HCT116 (cell line): Measurements from ENCODE around the gene PDGFD. TPM values are rescaled to one million over a fixed set of nuclear protein-coding genes. Genes with fewer than 3 reads are reported as not detected.

Experiments
- ATAC-seq: fragments of 200-7000 bp; cut with Tn5 transposase; 2 replicates; pipeline ENCODE4 v1.9.1; 2020; ENCODE audit warnings: mild to moderate bottlenecking, moderate library complexity
- BruUV-seq: library from RNA; stranded (reverse); fragments of 400-500 nt; replicated peaks from 2 replicates; lab custom pipeline; 2021; lab: Mats Ljungman, UMichigan
- CTCF ChIA-PET: fragments of 300-600 bp; sonication (Branson Sonifier 250); formaldehyde crosslinking; loops from one replicate; lab custom pipeline; 2021; ENCODE audit warnings: antibody characterized with exemption; lab: Charles Lee
- POLR2A ChIA-PET: fragments of 300-600, 350-600 bp; sonication (Branson Sonifier 250); formaldehyde crosslinking; loops from one replicate; lab custom pipeline; 2021; ENCODE audit warnings: antibody characterized with exemption; lab: Charles Lee
- RAD21 ChIA-PET, 2 experiments: fragments of 300-600 bp; sonication (Branson Sonifier 250); formaldehyde crosslinking; loops; one replicate each; lab custom pipeline; 2023; ENCODE audit warnings: low total read pairs in 2 of 2; ENCODE audit not compliant: uncharacterized antibody in 2 of 2, unreplicated experiment in 2 of 2, low non-redundant PET in 1 of 2; lab: Charles Lee
- DNase-seq: peaks from one replicate; pipeline ENCODE4 v3.0.0-alpha.2; 2010; ENCODE audit warnings: low read depth, low spot score
- H2AFZ ChIP-seq: fragments of 200-600 bp; shearing (Covaris generic), sonication (generic); 2 replicates; pipeline ENCODE4 v1.6.1; 2017; ENCODE audit warnings: low read depth, mixed run types, mixed read lengths, antibody characterized with exemption, low read length; ENCODE audit not compliant: poor library complexity, severe bottlenecking
- H3K27ac ChIP-seq: 2 replicates; pipeline ENCODE4 v1.5.1; 2012; ENCODE audit warnings: low read depth, low read length
- H3K27me3 ChIP-seq: fragments of 200-600 bp; sonication (generic); 2 replicates; pipeline ENCODE4 v1.6.1; 2016; ENCODE audit warnings: mixed run types, low read length, mixed read lengths; ENCODE audit not compliant: insufficient read depth
- H3K36me3 ChIP-seq, 2 experiments: fragments of 200-500 bp in 1 of 2; fragments of 200-600 bp in 1 of 2; sonication (Bioruptor generic) in 1 of 2; sonication (generic) in 1 of 2; 2 replicates each; pipeline versions ENCODE4 v1.5.1 to v1.6.1; 2014 to 2016; ENCODE audit warnings: low read length in 2 of 2, inconsistent platforms in 1 of 2, mixed read lengths in 1 of 2, mixed run types in 1 of 2; ENCODE audit not compliant: insufficient read depth in 2 of 2, control insufficient read depth in 1 of 2
- H3K4me1 ChIP-seq, 2 experiments: fragments of 200-600 bp in 1 of 2; sonication (generic) in 1 of 2; 2 replicates each; pipeline versions ENCODE4 v1.5.1 to v1.6.1; 2012 to 2017; ENCODE audit warnings: low read length in 2 of 2, inconsistent platforms in 1 of 2, mild to moderate bottlenecking in 1 of 2, mixed read lengths in 1 of 2, mixed run types in 1 of 2, moderate library complexity in 1 of 2; ENCODE audit not compliant: insufficient read depth in 2 of 2, control insufficient read depth in 1 of 2
- H3K4me2 ChIP-seq: fragments of 200-600 bp; sonication (generic); 2 replicates; pipeline ENCODE4 v1.6.1; 2017; ENCODE audit warnings: mixed run types, low read length, mixed read lengths
- H3K4me3 ChIP-seq, 2 experiments: fragments of 200-600 bp in 1 of 2; sonication (generic) in 1 of 2; replicated peaks in 1 of 2; 2 replicates each; pipeline ENCODE4 v1.5.1; 2011 to 2016; ENCODE audit warnings: low read length in 2 of 2, control low read depth in 1 of 2, low read depth in 1 of 2, mild to moderate bottlenecking in 1 of 2, mixed read lengths in 1 of 2, mixed run types in 1 of 2
- H3K79me2 ChIP-seq: fragments of 200-600 bp; sonication (generic); 2 replicates; pipeline ENCODE4 v1.6.1; 2017; ENCODE audit warnings: mild to moderate bottlenecking, mixed run types, low read length, moderate library complexity, mixed read lengths; ENCODE audit not compliant: insufficient read depth
- H3K9ac ChIP-seq: fragments of 200-600 bp; sonication (generic); 2 replicates; pipeline ENCODE4 v1.6.1; 2016; ENCODE audit warnings: low read length, mixed read lengths
- H3K9me2 ChIP-seq: fragments of 200-600 bp; sonication (generic), shearing (Covaris generic); 2 replicates; pipeline ENCODE4 v1.6.1; 2017; ENCODE audit warnings: mixed run types, mild to moderate bottlenecking, moderate library complexity; ENCODE audit not compliant: insufficient read depth
- H3K9me3 ChIP-seq, 2 experiments: fragments of 200-500 bp in 1 of 2; fragments of 200-600 bp in 1 of 2; sonication (Bioruptor generic) in 1 of 2; sonication (generic) in 1 of 2; 2 replicates each; pipeline ENCODE4 v1.6.1; 2014 to 2017; ENCODE audit warnings: low read length in 2 of 2, mixed read lengths in 2 of 2, inconsistent platforms in 1 of 2, low read depth in 1 of 2, mild to moderate bottlenecking in 1 of 2, mixed run types in 1 of 2, moderate library complexity in 1 of 2; ENCODE audit not compliant: control insufficient read depth in 1 of 2, insufficient read depth in 1 of 2
- H4K20me1 ChIP-seq: fragments of 200-600 bp; sonication (generic), shearing (Covaris generic); 2 replicates; pipeline ENCODE4 v1.6.1; 2017; ENCODE audit warnings: mixed run types, mild to moderate bottlenecking, moderate library complexity; ENCODE audit not compliant: insufficient read depth
- CTCF ChIP-seq, 3 experiments: fragments of 200-600 bp in 1 of 3; sonication (generic) in 1 of 3; IDR thresholded peaks in 2 of 3; conservative IDR thresholded peaks in 1 of 3; 2 replicates each; pipeline ENCODE4 v1.5.1; 2012 to 2017; ENCODE audit warnings: low read depth in 2 of 3, low read length in 2 of 3, antibody characterized with exemption in 1 of 3, borderline replicate concordance in 1 of 3, control low read depth in 1 of 3, mild to moderate bottlenecking in 1 of 3, mixed read lengths in 1 of 3, mixed run types in 1 of 3, moderate library complexity in 1 of 3; ENCODE audit not compliant: insufficient read depth in 1 of 3
- JUND ChIP-seq: IDR thresholded peaks from 2 replicates; pipeline ENCODE4 v1.6.1; 2012
- RAD21 ChIP-seq: IDR thresholded peaks from 2 replicates; pipeline ENCODE4 v1.6.1; 2012; ENCODE audit warnings: low read depth, mild to moderate bottlenecking
- REST ChIP-seq: IDR thresholded peaks from 2 replicates; pipeline ENCODE4 v1.6.1; 2012; ENCODE audit warnings: low read depth
- YY1 ChIP-seq: IDR thresholded peaks from 2 replicates; pipeline ENCODE4 v1.6.1; 2011; ENCODE audit warnings: low read length, low read depth, moderate library complexity, mild to moderate bottlenecking; ENCODE audit not compliant: insufficient replicate concordance; ENCODE audit errors: extremely low read depth
- ZBTB33 ChIP-seq: IDR thresholded peaks from 2 replicates; pipeline ENCODE4 v1.6.1; 2011; ENCODE audit warnings: mild to moderate bottlenecking, low read length, moderate library complexity; ENCODE audit not compliant: insufficient replicate concordance; ENCODE audit errors: extremely low read depth
- intact Hi-C: fragments of 100-400 bp; cut with micrococcal nuclease; formaldehyde crosslinking; loops from 2 replicates; pipeline ENCODE4 v1.10.0; 2022
- total RNA-seq: library from RNA; stranded (reverse); gene quantifications from one replicate; pipeline ENCODE4 v1.2.1, GENCODE V29; 2021; ENCODE audit not compliant: unreplicated experiment

PDGFD gene
- total RNA-seq, 1 experiment from 2014 or later = 0.34 TPM

- ChIA-PET POLR2A (no interaction called here), CTCF (no interaction called here), RAD21 (no interaction called here)
- intact Hi-C loops = no loop called here
- no peak overlapping the region for H3K4me2 ChIP-seq
- H2AFZ ChIP-seq = no peak overlapping the region
- H3K9me3 ChIP-seq = no peaks in the 10 kb centered on the region
- H3K27ac ChIP-seq = no peak overlapping the region
- no peaks in the 10 kb centered on the region for H3K79me2 ChIP-seq
- peaks cover 3 to 13% of the 10 kb centered on the region in 2 experiments; a peak in 3 of 4 replicates for H3K4me1 ChIP-seq
- no peak overlapping the region for H3K4me3 ChIP-seq
- no peak overlapping the region for H3K9ac ChIP-seq
- H3K36me3 ChIP-seq = no peaks in the 10 kb centered on the region
- no peaks in the 10 kb centered on the region for H4K20me1 ChIP-seq
- no peaks in the 10 kb centered on the region for H3K9me2 ChIP-seq
- H3K27me3 ChIP-seq = no peaks in the 10 kb centered on the region
- BruUV-seq = no TSS peak
- TF ChIP-seq YY1 (no peak), CTCF (IDR thresholded peaks at IDR 0.05 in 2 of 3, conservative IDR thresholded peaks at IDR 0.05 in 1 of 3; ENCODE audit: borderline replicate concordance in 1 of 3, insufficient read depth in 1 of 3, low read depth in 2 of 3, low read length in 2 of 3) (peak in 2 of 3 experiments; percentile 10 to 37; a peak in 1 of 6 replicates), RAD21 (peak; percentile 46)
- 0 out of 2 replicates have a peak, but pooled peaks have one; percentile 42 for ATAC-seq
- no peak for DNase-seq
These were observed 236.4 kb downstream of the PDGFD start for GRCh38 chr11:103927535-103927934.

GRCh38 chr11:103926990-103927389 is 237.0 kb downstream of the PDGFD start:
- Histone ChIP-seq H4K20me1 (no peaks in the 10 kb centered on the region), H2AFZ (no peak overlapping the region), H3K4me3 (no peak overlapping the region), H3K9ac (no peak overlapping the region), H3K27ac (no peak overlapping the region), H3K79me2 (no peaks in the 10 kb centered on the region), H3K36me3 (no peaks in the 10 kb centered on the region), H3K9me2 (no peaks in the 10 kb centered on the region), H3K27me3 (no peaks in the 10 kb centered on the region), H3K4me1 (peaks cover 3 to 13% of the 10 kb centered on the region in 2 experiments; a peak in 3 of 4 replicates), H3K9me3 (no peaks in the 10 kb centered on the region), H3K4me2 (no peak overlapping the region)
- BruUV-seq = no TSS peak
- intact Hi-C loops = no loop called here
- ChIA-PET RAD21 (no interaction called here), POLR2A (no interaction called here), CTCF (no interaction called here)
- ATAC-seq (no peak), DNase-seq (no peak)
- no peak for TF ChIP-seq YY1
- TF ChIP-seq CTCF (IDR thresholded peaks at IDR 0.05 in 2 of 3, conservative IDR thresholded peaks at IDR 0.05 in 1 of 3; ENCODE audit: borderline replicate concordance in 1 of 3, insufficient read depth in 1 of 3, low read depth in 2 of 3, low read length in 2 of 3) = no peak
- no peak for TF ChIP-seq ZBTB33
- TF ChIP-seq JUND = no peak
- TF ChIP-seq REST = no peak
